GM19395 (cell line): ENCODE results near the gene SAMD10.
"Not testable (repeated sequence)": the region's sequence is repeated elsewhere in the genome, so short reads cannot be mapped to it uniquely, and the experiment has no call there.

Experiments used
- ATAC-seq: cut with Tn5 transposase; IDR thresholded peaks from one replicate; pipeline ENCODE4 v1.9.1; 2021; ENCODE audit warnings: mild to moderate bottlenecking, moderate library complexity; ENCODE audit not compliant: unreplicated experiment

SAMD10 gene

DNA sequence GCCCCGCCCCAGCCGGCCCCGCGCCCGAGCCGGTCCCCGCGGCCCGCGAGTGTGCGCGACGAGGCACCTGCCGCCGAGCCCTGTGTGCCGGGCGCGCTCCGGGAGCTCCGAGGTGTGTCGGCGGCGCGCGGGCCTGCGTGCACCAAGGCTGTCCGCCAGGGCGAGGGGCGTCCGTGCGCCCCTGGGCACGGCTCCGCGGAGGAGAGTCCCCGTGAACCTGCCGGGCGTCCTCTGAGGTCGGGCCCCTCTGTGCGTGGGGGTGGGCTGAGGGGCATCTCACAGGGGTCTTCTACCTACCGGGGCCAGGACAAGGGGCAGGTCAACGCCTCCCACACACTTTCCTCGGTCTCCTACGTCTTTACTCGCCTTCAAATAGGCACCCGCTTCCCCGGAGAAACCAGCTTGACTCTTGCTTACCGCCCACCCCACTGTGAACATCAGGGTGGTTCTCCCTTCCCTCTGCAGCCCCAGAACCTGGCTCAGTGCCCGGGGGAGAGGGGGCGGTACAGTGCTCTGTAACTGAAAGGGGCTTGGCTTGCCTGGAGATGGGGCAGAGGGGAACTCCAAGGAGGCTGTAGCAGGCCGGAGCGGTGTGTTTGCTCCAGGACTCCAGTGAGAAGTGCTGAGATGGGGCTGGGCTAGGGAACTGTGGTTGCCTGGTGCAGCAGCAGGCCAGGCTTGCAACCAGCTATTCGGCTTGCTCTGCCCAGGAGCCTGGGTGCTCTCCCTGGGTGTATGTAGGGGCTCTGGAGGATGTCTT lies at the start of gene SAMD10:
TSS of gene SAMD10 (minus strand) at position 86 of the 760 bp plus-strand sequence. CDS start 175 bp downstream, outside the sequence.
- peak; percentile 39 for ATAC-seq

DNA sequence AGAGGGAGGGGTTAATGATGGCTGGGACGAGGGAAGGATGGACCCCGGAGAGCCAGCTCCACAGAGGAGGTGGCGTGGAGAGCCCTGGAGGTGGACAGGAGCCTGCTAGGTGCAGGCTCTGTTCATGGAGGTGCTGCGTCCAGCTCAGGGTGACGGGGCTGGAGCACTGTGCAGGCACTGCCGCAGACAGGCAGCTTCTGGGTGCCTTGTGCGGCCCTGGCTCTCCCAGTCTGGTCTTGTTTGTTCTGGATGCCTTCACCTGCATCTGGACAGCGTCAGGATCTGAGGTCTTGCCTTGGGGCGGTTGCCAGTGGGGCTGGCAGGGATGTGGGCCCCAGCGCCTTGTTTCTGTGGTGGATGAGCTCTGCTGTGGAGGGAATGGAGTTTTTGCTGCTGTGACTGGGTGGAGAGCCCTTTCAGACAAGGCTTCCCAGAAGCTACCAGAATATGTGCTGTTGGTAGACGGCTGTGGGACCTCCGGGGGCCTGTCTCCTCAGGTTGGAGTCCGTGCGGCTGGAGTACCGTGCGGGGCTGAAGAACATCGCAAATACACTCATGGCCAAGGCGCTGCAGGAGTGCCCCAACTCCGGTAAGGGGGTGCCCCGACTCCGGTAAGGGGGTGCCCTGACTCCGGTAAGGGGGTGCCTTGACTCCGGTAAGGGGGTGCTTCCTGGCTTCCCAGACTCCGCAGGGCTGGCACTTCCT lies 48.7 kb upstream of the SAMD10 start:
- no peak for ATAC-seq

DNA sequence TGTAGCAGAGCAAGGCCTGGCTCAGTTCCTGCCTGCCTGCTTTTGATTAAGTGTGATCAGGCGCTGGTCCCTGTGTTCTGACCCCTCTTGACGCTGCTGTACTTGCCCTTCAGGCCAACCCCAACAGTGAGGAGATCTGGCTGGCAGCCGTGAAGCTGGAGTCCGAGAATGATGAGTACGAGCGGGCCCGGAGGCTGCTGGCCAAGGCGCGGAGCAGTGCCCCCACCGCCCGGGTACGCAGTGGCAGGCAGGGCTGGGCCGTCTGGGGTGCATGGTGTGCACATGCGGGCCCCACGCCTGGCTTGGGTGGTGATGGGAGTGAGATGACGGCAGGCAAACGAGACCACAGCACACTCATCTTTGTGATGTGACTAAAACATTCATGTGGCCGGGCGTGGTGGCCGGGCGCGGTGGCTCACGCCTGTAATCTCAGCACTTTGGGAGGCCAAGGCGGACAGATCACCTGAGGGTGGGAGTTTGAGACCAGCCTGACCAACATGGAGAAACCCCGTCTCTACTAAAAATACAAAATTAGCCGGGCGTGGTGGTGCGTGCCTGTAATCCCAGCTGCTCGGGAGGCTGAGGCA lies 46.5 kb upstream of the SAMD10 start:
- no peak for ATAC-seq

DNA sequence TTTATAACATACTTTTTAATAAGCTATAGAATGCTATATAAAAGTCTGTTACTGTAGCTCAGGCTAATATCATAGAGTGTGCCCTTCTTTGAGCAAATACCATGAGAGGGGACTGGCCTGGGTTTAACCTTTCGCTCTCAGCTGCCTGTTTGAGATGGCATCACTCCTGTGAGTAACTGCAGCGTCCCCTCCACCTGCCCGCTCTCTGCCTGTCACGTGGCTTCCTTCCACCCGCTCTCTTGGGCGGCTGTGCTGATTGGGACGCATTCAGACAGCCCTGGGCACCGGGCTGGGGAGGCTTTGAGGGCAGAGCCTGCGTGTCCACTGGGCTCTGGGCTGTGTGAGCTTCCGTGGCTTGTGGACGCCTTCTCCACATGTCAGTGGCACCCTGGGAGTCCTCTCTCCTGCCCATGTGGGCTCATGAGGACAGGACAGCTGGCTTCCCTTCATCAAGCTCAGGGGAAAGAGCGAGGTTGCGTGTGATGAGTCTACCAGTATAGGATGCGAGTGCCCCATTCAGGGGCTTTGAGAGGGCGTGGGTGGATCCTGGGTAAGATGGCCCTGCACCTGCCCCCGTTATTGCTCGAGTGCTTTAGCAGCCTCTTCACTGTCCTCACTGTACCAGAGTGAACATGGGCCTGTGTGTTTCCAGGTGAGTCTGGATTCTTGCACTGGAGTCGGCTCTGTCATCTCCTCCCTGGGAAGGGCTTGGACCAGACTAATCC lies 45.8 kb upstream of the SAMD10 start:
- no peak for ATAC-seq

DNA sequence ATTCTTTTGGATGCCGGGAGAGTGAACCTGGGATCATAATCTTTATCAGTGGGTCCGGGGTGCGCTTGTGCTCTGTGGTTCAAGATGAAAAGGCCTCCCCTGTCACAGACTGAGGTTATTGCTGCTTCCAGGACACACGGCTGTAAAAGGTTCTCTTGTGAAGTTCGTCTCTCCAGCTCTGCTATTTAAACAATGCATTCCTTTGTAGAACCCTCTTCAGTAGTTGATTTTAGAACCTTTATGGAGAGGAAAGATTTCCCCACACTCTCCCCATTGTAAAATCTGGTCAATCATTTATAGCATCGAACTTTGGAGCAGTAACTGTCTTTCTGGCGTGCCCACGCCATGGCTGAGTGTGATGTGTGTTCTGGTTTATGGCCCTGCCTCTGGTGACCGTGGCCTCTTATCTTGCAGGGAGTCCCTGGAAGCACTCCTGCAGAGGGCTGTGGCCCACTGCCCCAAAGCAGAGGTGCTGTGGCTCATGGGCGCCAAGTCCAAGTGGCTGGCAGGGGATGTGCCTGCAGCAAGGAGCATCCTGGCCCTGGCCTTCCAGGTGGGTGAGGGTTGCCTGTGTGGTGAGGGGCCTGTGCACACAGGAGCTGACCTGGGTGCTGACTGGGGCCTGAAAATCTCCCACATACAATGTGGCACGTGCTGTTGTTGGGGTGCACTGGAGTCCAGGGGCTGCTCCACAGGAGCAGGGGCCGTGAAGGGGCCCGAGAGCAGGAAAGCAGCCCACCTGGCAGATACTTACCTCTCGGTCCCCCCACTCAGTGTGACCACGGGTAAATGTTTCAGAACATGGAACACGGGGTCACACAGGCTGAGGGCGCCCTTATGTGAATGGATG lies 44.9 kb upstream of the SAMD10 start:
- no peak for ATAC-seq

DNA sequence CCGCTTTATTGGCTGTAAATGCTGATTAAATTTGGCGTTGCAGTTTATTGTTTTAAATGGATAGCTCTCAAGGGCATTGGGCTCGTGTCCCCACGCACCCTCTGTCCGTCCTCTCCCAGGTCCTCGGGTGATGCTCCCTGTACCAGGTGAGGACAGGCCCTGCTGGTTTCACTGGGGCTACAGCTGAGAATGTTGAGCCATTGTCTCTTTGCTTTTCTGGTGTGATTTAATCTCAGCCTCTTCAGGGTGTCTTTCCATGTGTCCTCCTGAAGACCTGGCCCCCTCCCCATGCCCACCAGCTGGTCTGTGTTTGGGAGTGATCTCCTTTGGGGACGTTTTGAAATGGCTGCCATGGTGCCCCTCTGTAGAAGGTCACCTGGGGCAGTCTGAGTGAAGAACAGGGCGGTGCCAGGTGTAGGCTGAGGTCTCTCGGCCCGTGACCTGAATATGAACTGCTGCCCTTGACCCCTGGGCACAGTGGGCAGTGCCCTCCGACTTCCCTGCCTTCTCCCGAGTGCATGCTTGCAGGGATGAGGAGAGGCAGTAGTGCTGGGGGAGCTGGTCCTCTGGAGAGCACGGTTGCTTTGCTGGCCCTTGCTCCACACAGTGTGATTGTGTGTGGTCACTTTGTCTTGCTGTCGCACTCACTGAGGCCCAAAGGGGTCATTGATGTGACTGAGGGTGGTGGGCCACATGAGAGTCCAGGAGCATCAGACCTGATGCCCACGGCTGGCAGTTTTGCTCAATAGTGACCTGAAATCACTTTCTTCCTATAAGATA lies 44.1 kb upstream of the SAMD10 start:
- no peak for ATAC-seq

DNA sequence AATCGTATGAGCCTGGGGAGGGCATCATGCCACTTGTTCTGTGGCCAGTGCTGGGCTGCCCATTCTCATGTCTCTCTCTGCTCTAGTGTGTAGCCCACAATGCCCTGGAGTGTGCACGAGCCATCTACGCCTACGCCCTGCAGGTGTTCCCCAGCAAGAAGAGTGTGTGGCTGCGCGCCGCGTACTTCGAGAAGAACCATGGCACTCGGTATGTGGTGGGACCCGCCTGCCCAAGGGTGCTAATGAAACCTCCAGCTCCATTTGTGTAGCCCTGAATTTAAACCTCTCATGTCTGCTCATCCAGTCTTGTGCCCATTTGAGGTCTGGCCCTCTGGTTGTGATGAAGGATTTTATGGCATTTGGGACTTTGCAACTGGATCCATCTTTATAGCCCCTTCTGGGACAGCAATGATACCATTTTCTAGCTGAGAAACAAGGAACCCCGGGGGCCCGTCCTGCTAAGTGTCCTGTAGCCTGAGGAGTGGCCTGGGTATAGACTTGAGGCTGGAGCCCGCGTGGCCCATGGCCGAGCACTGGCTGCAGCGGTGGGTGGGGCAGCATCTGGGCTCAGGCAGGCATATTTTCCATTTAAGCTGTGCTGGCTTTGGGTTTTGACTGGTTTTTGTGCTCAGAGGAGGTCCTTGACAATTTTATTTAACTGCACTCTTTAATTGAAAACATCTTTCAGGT lies 43.4 kb upstream of the SAMD10 start:
- ATAC-seq, result no peak

DNA sequence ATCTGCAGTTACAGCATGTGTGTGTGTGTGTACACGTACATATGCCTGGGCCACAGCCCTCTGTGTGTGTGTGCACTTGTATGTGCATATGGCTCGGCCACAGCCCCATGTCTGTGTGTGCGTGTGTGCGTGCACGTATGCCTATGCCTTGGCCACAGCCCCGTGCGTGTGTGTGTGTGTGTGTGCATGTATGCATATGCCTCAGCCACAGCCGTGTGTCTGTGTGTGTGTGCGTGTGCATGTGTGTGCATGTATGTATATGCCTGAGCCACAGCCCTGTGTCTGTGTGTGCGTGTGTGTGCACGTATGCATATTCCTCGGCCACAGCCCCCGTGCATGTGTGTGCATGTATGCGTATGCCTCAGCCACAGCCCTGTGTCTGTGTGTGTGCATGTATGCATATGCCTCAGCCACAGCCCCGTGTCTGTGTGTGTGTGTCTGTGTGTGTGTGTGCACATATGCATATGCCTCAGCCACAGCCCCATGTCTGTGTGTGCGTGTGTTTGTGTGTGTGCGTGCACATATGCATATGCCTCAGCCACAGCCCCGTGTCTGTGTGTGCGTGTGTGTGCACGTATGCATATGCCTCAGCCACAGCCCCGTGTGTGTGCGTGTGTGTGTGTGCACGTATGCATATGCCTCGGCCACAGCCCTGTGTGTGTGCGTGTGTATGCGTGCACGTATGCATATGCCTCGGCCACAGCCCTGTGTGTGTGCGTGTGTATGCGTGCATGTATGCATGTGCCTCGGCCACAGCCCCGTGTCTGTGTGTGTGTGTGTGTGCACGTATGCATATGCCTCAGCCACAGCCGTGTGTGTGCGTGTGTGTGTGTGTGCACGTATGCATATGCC lies 41.9 kb upstream of the SAMD10 start:
- no peak for ATAC-seq

DNA sequence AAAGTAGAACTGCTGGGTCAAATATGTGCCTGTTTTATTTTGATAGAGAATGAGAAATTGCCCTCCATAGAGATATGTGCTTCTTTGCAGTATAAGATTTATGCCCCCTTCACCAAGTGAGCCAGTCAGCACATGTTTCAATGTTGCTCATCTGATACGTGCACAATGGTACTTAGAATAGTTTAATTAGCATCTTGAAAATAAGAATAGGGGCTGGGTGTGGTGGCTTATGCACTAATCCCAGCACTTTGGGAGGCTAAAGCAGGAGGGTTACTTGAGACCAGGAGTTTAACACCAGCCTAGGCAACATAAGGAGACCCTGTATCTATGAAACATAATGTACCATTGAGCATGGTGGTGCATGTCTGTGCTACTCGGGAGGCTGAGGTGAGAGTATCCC lies 36.2 kb upstream of the SAMD10 start:
- ATAC-seq, result no peak

DNA sequence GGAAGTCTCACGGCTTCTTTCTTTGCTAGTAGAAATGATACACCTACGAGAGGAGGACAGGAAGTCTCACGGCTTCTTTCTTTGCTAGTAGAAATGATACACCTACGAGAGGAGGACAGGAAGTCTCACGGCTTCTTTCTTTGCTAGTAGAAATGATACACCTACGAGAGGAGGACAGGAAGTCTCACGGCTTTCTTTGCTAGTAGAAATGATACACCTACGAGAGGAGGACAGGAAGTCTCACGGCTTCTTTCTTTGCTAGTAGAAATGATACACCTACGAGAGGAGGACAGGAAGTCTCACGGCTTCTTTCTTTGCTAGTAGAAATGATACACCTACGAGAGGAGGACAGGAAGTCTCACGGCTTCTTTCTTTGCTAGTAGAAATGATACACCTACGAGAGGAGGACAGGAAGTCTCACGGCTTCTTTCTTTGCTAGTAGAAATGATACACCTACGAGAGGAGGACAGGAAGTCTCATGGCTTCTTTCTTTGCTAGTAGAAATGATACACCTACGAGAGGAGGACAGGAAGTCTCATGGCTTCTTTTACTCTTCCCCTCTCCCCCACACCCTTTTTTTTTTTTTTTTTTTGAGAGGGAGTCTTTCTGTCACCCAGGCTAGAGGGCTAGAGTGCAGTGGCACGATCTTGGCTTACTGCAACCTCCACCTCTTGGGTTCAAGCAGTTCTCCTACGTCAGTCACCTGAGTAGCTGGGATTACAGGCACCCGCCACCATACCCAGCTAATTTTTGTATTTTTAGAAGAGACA lies 33.1 kb upstream of the SAMD10 start:
- ATAC-seq, result not testable (repeated sequence)

DNA sequence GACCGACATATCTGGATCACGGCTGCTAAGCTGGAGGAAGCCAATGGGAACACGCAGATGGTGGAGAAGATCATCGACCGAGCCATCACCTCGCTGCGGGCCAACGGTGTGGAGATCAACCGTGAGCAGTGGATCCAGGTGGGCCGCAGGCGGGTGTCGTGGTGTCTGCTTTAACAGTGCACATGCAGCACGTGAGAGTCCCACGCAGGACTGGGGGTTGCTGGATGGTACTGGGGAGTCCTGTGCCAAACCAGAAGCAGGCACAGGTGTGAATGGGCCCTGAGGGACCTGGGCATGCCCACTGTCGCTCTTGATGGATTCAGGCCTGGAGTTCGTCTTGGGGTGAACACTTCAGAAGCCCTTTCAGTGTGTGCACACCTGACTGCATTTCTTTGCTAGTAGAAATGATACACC lies 31.9 kb upstream of the SAMD10 start:
- no peak for ATAC-seq

DNA sequence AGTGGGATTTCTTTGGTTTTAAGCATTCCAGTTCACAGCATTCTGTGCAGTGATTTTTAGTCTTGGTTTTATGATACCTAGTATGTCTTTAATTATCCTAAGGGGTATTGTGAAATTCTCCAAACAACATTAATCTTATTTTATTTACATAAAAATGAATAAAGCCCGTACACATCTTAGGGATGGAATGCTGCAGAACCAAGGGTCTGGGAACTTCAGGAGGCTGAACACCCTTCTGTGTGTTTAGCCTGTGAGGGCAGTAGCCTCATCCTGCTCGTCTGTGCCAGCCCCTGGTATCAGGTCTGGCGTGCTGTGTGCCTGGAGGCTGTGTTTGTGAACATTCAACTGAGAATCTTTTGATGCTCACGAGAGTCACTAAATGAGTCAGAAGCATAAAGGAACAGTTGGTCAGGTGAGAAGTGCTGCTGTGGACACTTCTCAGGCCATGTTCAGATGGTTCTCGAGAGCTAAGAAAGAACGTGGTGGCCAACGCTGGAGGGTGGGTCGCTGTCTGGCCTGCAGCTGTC lies 31.3 kb upstream of the SAMD10 start:
- no peak for ATAC-seq

DNA sequence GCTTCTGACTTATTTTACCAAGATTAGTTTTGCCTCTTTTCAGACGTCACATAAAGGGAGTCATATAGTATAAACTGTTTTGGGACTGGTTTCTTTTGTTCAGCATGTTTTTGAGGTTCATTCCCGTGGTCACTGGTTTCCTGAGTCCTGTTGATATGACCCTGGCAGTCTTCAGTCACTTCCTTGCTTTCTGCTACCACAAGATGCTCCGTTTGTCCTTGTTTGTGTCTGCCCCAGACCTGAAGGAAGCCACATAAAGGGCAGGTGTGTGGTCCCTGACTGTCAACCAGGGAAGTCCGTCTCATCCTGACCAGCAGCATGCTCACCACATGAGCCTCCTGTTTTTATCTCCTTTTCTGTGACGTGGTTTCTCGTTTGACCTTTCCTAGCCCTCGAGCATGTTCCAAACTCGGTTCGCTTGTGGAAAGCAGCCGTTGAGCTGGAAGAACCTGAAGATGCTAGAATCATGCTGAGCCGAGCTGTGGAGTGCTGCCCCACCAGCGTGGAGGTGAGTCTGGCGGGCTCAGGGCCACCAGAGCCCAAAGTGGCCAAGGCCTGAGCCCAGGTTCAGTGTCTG lies 30.5 kb upstream of the SAMD10 start:
- no peak for ATAC-seq

DNA sequence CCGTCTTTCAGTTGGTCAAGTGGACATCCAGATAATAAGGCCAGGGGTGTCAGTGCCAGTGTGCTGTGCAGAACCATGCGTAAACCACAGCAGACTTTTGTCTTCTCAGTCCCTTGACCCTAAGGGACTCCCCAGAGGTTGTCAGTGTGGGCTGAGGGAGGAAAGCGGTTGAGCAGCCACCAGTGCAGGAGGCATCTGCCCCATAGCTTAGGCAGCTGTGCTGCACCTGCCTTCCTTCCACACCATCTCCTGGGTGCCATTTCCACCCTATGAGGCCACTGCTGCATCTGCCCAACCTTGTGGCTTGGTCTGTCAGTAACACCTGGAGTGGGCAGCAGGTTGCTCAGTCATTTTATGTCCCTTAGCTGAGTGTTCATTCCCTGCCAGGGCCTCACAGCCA lies 27.5 kb upstream of the SAMD10 start:
- ATAC-seq, result no peak

DNA sequence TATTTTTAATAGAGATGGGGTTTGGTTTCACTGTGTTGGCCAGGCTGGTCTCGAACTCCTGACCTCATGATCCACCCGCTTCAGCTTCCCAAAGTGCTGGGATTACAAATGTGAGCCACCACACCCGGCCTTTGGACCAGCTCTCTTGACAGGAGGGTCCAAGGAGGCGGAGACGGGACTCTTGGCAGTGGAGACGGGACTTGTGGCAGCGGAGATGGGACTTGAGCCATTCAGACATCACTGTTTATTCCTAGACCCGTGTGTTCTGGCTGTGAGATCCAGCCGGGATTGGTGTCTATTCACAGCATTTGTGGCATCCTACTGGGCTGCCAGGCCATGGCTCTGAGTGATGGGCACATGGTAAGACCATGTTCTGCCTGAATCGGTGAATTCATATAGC lies 27.0 kb upstream of the SAMD10 start:
- ATAC-seq, result no peak

DNA sequence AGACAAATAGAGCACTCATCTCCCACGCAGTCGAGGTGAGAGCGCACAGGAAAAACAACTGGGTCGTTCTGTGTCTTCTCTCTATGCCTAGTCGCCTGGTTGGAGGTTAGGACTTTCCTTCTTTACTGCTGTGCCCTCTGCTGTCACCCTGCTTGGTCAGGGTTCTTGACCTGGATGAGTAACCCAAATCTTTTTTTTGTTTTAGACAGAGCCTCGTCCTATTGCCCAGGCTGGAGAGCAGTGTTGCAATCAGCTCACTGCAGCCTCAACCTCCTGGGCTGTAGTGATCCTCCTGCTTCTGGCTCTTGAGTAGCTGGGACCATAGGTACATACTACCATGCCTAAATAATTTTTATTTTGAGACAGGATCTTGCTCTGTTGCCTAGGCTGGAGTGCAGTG lies 26.0 kb upstream of the SAMD10 start:
- no peak for ATAC-seq
